ENCODE data around the gene HOXB7.

Gene HOXB7

GRCh38 chr17:48599354-48599753 lies 11.5 kb downstream of the HOXB7 start:
- H3K27me3 ChIP-seq (replicated peaks; ENCODE audit: control insufficient read depth, insufficient read depth, low read length, poor library complexity, severe bottlenecking): peaks cover 76% of the 10 kb centered on the region
- H3K4me3 ChIP-seq (ENCODE audit: insufficient read depth, low read depth, low read length, poor library complexity, severe bottlenecking): no peak overlapping the region
- H3K36me3 ChIP-seq (ENCODE audit: control insufficient read depth, insufficient read depth, low read length): no peaks in the 10 kb centered on the region
- H3K9me3 ChIP-seq (ENCODE audit: control insufficient read depth, low read length): no peaks in the 10 kb centered on the region
- no peak overlapping the region for H3K27ac ChIP-seq (ENCODE audit: insufficient read depth, low read length, poor library complexity, severe bottlenecking)
- DNase-seq: no peak
- peaks cover 34% of the 10 kb centered on the region for H3K4me1 ChIP-seq (ENCODE audit: control insufficient read depth, insufficient read depth, low read length, poor library complexity, severe bottlenecking)

GRCh38 chr17:48598736-48599135 lies 12.1 kb downstream of the HOXB7 start:
- no peak overlapping the region for H3K27ac ChIP-seq (ENCODE audit: insufficient read depth, low read length, poor library complexity, severe bottlenecking)
- H3K4me1 ChIP-seq (ENCODE audit: control insufficient read depth, insufficient read depth, low read length, poor library complexity, severe bottlenecking): peaks cover 27% of the 10 kb centered on the region
- no peak for DNase-seq
- no peak overlapping the region for H3K4me3 ChIP-seq (ENCODE audit: insufficient read depth, low read depth, low read length, poor library complexity, severe bottlenecking)
- H3K9me3 ChIP-seq (ENCODE audit: control insufficient read depth, low read length): no peaks in the 10 kb centered on the region
- H3K27me3 ChIP-seq (replicated peaks; ENCODE audit: control insufficient read depth, insufficient read depth, low read length, poor library complexity, severe bottlenecking): peaks cover 74% of the 10 kb centered on the region
- no peaks in the 10 kb centered on the region for H3K36me3 ChIP-seq (ENCODE audit: control insufficient read depth, insufficient read depth, low read length)

GRCh38 chr17:48597778-48598631 lies 12.8 kb downstream of the HOXB7 start:
- Histone ChIP-seq H3K27ac (ENCODE audit: insufficient read depth, low read length, poor library complexity, severe bottlenecking) (no peak overlapping the region), H3K27me3 (replicated peaks; ENCODE audit: control insufficient read depth, insufficient read depth, low read length, poor library complexity, severe bottlenecking) (peaks cover 72% of the 10 kb centered on the region), H3K4me1 (ENCODE audit: control insufficient read depth, insufficient read depth, low read length, poor library complexity, severe bottlenecking) (peaks cover 31% of the 10 kb centered on the region), H3K4me3 (ENCODE audit: insufficient read depth, low read depth, low read length, poor library complexity, severe bottlenecking) (peak overlapping the region; percentile 60), H3K9me3 (ENCODE audit: control insufficient read depth, low read length) (no peaks in the 10 kb centered on the region), H3K36me3 (ENCODE audit: control insufficient read depth, insufficient read depth, low read length) (no peaks in the 10 kb centered on the region)
- DNase-seq: no peak

GRCh38 chr17:48597528-48597777 lies 13.4 kb downstream of the HOXB7 start:
- no peaks in the 10 kb centered on the region for H3K36me3 ChIP-seq (ENCODE audit: control insufficient read depth, insufficient read depth, low read length)

GRCh38 chr17:48596735-48597527 lies 13.9 kb downstream of the HOXB7 start:
- peak overlapping the region; percentile 60 for H3K4me3 ChIP-seq (ENCODE audit: insufficient read depth, low read depth, low read length, poor library complexity, severe bottlenecking)

More at GRCh38 chr17:48597528-48597777, 13.4 kb downstream of the HOXB7 start:
- peak overlapping the region; percentile 60 for H3K4me3 ChIP-seq (ENCODE audit: insufficient read depth, low read depth, low read length, poor library complexity, severe bottlenecking)
- H3K9me3 ChIP-seq (ENCODE audit: control insufficient read depth, low read length): no peaks in the 10 kb centered on the region
- no peak for DNase-seq
- peaks cover 37% of the 10 kb centered on the region for H3K4me1 ChIP-seq (ENCODE audit: control insufficient read depth, insufficient read depth, low read length, poor library complexity, severe bottlenecking)
- peaks cover 73% of the 10 kb centered on the region for H3K27me3 ChIP-seq (replicated peaks; ENCODE audit: control insufficient read depth, insufficient read depth, low read length, poor library complexity, severe bottlenecking)
- no peak overlapping the region for H3K27ac ChIP-seq (ENCODE audit: insufficient read depth, low read length, poor library complexity, severe bottlenecking)

GRCh38 chr17:48596000-48596734 lies 14.7 kb downstream of the HOXB7 start:
- Histone ChIP-seq H3K4me3 (ENCODE audit: insufficient read depth, low read depth, low read length, poor library complexity, severe bottlenecking) (peak overlapping the region; percentile 60), H3K4me1 (ENCODE audit: control insufficient read depth, insufficient read depth, low read length, poor library complexity, severe bottlenecking) (peaks cover 42% of the 10 kb centered on the region), H3K27ac (ENCODE audit: insufficient read depth, low read length, poor library complexity, severe bottlenecking) (no peak overlapping the region), H3K27me3 (replicated peaks; ENCODE audit: control insufficient read depth, insufficient read depth, low read length, poor library complexity, severe bottlenecking) (peaks cover 65% of the 10 kb centered on the region), H3K9me3 (ENCODE audit: control insufficient read depth, low read length) (no peaks in the 10 kb centered on the region), H3K36me3 (ENCODE audit: control insufficient read depth, insufficient read depth, low read length) (no peaks in the 10 kb centered on the region)
- no peak for DNase-seq

More at GRCh38 chr17:48596735-48597527, 13.9 kb downstream of the HOXB7 start:
- Histone ChIP-seq H3K27ac (ENCODE audit: insufficient read depth, low read length, poor library complexity, severe bottlenecking) (no peak overlapping the region), H3K9me3 (ENCODE audit: control insufficient read depth, low read length) (no peaks in the 10 kb centered on the region), H3K4me1 (ENCODE audit: control insufficient read depth, insufficient read depth, low read length, poor library complexity, severe bottlenecking) (peaks cover 42% of the 10 kb centered on the region), H3K36me3 (ENCODE audit: control insufficient read depth, insufficient read depth, low read length) (no peaks in the 10 kb centered on the region), H3K27me3 (replicated peaks; ENCODE audit: control insufficient read depth, insufficient read depth, low read length, poor library complexity, severe bottlenecking) (peaks cover 73% of the 10 kb centered on the region)
- DNase-seq: no peak

GRCh38 chr17:48595278-48595999 lies 15.4 kb downstream of the HOXB7 start:
- Histone ChIP-seq H3K4me3 (ENCODE audit: insufficient read depth, low read depth, low read length, poor library complexity, severe bottlenecking) (no peak overlapping the region), H3K27ac (ENCODE audit: insufficient read depth, low read length, poor library complexity, severe bottlenecking) (no peak overlapping the region), H3K27me3 (replicated peaks; ENCODE audit: control insufficient read depth, insufficient read depth, low read length, poor library complexity, severe bottlenecking) (peaks cover 58% of the 10 kb centered on the region), H3K9me3 (ENCODE audit: control insufficient read depth, low read length) (no peaks in the 10 kb centered on the region), H3K4me1 (ENCODE audit: control insufficient read depth, insufficient read depth, low read length, poor library complexity, severe bottlenecking) (peaks cover 42% of the 10 kb centered on the region), H3K36me3 (ENCODE audit: control insufficient read depth, insufficient read depth, low read length) (no peaks in the 10 kb centered on the region)
- no peak for DNase-seq

- H3K4me1 ChIP-seq (ENCODE audit: control insufficient read depth, insufficient read depth, low read length, poor library complexity, severe bottlenecking): peaks cover 42% of the 10 kb centered on the region
- no peak for DNase-seq
- H3K9me3 ChIP-seq (ENCODE audit: control insufficient read depth, low read length): no peaks in the 10 kb centered on the region
- H3K36me3 ChIP-seq (ENCODE audit: control insufficient read depth, insufficient read depth, low read length): no peaks in the 10 kb centered on the region
- no peak overlapping the region for H3K27ac ChIP-seq (ENCODE audit: insufficient read depth, low read length, poor library complexity, severe bottlenecking)
- peaks cover 58% of the 10 kb centered on the region for H3K27me3 ChIP-seq (replicated peaks; ENCODE audit: control insufficient read depth, insufficient read depth, low read length, poor library complexity, severe bottlenecking)
- H3K4me3 ChIP-seq (ENCODE audit: insufficient read depth, low read depth, low read length, poor library complexity, severe bottlenecking): no peak overlapping the region
Measured at GRCh38 chr17:48594538-48595277, 16.1 kb downstream of the HOXB7 start.
